GM19023 (cell line): Measurements from ENCODE around the gene LPCAT3.
A peak's percentile ranks its signal among the peaks of the same experiment; 100 is the strongest.
"Not testable (repeated sequence)": the region's sequence is repeated elsewhere in the genome, so short reads cannot be mapped to it uniquely, and the experiment has no call there.

ENCODE experiments used
- ATAC-seq: cut with Tn5 transposase; IDR thresholded peaks from one replicate; pipeline ENCODE4 v1.9.1; 2021; ENCODE audit warnings: mild to moderate bottlenecking, moderate library complexity; ENCODE audit not compliant: unreplicated experiment

Gene LPCAT3, protein sequence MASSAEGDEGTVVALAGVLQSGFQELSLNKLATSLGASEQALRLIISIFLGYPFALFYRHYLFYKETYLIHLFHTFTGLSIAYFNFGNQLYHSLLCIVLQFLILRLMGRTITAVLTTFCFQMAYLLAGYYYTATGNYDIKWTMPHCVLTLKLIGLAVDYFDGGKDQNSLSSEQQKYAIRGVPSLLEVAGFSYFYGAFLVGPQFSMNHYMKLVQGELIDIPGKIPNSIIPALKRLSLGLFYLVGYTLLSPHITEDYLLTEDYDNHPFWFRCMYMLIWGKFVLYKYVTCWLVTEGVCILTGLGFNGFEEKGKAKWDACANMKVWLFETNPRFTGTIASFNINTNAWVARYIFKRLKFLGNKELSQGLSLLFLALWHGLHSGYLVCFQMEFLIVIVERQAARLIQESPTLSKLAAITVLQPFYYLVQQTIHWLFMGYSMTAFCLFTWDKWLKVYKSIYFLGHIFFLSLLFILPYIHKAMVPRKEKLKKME

DNA sequence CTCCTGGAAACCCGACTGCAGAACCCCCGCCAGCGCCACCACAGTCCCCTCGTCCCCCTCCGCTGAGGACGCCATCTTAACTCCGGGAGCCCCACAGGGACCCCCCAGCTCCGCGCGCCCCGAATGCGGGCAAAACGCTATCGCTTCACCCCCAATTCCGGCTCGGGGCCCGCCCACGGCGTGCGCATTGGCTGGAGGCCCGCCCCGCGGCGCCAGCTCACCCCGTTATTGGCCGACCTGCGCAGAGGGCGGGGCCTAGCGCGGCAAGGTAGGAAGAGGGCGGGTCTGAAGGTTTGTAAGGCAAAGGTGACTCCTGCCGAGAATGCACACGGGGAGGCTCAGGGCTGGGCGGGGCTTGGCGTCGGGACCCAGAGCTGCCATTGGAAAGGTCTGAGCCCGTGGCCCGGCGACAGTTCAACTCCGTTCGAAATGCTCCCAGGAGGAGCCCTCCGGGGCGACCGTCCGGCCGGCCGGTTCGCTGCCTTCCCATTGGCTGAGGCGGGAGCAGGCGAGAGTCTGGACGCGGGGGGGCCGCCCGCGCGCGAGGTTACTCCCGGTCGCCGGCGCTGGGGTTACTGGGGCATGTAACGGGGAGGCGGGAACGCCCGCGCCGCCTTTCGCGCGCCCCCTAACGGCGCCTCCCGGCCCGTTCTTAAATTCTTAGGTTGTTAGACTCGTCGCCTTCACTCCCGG, at the start of gene LPCAT3:
LPCAT3 (minus strand) TSS at position 127 of the 693 bp plus-strand sequence; CDS start at position 75, 52 bp downstream.
- peak; percentile 95 for ATAC-seq

DNA sequence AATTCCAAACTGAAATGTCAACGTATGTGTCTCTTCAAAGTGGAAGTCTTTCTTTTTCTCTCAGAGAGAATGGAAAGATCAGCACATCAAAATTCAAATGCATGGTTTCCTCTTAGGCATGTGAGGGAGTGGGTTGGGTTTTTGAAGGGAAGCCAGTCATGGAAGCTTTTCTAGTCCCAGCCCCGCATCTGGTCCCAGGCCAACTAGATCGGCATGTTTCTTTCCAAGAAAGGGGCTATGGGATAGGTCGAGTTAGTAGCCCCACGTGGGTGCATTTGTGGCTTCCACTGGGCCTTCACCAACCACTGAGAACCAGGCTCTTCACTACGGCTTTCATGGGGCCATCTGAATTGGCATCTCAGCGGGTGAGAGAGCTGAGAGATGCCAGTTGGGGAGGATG, 48.8 kb upstream of the LPCAT3 start:
- no peak for ATAC-seq

DNA sequence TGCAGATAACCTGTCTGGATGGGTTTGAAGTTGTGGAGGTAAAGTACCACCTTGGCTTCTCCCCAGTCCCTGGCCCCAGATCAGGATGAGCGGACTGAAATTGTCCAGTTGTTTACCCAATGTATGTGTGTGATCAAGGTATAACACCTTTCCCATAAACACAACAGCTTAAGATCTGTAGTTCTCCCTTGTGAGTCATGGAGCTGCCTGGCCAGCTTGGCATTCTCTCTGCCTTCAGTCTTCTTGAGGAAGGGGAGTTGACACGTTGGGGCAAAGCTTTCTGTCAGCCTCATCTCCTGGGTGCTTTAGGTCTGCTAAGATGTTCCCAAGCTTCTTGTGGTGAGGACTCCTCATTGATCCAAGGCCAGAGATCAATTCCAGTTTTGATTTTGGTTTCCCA, 48.3 kb upstream of the LPCAT3 start:
- no peak for ATAC-seq

DNA sequence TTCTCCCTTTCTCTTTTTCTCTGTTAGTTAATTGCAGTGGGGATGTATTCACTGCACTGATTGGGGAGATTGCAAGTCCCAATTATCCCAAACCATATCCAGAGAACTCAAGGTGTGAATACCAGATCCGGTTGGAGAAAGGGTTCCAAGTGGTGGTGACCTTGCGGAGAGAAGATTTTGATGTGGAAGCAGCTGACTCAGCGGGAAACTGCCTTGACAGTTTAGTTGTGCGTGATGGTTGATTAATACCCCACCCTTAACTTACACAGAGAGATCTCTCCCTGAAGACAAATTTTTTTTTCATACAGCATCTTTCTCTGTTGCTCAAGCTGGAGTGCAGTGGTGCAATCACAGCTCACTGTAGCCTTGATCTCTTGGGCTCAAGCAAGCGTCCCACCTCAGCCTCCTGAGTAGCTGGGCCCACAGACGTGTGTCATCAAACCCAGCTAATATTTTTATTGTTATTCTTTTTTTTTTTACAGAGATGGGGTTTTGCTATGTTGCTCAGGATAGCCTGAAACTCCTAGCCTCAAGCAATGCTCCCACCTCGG, 46.9 kb upstream of the LPCAT3 start:
- ATAC-seq: no peak

DNA sequence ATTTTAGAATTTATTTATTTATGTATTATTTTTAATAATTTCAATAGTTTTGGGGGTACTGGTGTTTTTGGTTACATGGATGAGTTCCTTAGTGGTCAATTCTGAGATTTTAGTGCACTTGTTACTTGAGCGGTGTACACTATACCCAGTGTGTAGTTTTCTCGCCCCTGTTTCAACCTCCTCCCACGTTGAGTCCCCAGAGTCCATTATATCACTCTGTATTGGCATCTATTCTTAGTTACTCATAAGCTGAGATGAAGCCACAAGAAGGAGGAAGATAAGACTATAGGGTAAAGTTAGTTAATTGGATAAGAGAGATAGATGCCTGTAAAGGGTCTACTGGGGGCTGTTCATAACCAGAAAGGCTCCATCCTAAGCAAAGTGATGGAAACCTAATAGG, 46.2 kb upstream of the LPCAT3 start:
- no peak for ATAC-seq

DNA sequence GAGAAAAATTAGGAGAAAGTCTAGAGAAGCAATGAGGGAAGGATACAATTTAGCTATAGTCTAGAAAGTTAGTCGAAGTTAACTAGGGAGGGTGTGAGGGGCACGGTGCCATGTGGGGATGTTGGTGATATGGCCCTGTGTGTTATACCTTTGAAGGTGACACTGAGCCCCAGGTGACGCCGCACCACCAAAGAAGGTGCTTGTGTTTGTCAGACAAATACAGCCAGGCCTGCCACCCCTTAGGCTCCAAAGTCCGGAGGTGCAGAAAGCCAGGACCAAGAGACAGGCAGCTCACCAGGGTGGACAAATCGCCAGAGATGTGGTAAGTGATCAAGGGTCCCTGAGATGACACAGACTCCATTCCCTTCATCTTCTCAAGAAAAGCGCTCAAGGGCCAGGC, 43.3 kb upstream of the LPCAT3 start:
- ATAC-seq: no peak

DNA sequence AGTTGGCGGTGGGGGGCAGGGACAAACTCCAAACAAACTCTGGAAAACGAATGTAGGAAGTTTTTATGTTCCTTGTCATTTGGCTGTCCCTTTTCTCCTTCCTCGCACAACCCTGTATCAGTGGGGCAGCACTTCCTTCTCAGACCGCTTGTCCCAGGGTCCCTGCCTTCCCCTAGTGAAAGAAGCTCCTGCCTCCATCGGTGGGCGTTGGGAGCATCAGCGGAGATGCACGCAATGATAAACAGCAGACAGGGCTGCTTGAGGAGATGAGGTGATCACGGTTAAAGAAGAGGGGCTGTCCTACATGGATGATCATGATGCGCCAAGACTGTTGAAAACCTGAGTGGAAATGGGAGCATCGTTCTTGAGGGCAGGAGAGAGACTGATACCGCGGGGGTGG, 42.9 kb upstream of the LPCAT3 start:
- no peak for ATAC-seq

DNA sequence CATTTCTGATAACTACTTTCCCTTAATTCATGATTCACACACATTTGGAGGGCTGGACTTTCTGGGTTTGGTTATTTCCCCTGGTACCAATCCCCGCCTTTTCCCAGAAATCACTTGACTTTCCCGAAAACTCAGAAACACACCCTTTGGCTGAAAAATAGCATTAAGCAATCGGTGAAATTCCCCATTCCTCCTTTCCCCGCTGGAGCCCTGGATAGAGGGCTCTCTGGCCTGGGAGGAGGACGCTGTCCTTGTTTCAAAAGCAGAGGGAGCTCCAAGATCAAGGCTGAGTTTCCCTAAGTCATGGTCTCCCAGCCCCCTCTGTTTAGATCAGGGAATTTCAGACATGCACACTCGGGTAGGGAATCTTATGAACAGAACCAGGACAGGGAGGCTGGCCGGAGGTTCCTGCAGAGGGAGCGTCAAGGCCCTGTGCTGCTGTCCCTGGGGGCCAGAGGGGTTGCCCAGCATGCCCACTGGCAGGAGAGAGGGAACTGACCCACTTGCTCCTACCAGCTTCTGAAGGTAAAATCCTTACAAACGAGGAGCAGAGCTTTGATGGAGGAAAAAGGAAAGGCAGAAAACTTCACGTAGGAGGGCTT, 42.2 kb upstream of the LPCAT3 start, which contains the start of gene C1S:
C1S (plus strand) TSS at position 366 of the 602 bp plus-strand sequence. CDS start 1,195 bp downstream, outside the sequence.
- ATAC-seq: no peak

DNA sequence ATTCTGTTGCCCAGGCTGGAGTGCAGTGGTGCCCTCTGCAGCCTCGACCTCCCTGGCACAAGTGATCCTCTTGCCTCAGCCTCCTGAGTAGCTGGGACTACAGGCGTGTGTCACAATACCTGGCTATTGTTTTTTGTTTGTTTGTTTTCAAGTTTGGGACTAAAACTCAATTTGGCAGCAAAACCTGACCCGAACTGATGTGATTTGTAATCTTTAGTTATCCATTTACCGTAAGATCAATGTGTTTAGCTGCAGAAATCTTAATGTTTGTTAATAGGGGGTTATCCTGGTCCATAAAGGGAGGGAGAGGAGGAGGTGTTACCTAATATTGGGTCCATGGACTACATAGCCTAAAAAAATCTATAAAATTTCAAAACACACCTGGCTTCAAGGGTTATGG, 41.5 kb upstream of the LPCAT3 start:
- no peak for ATAC-seq

DNA sequence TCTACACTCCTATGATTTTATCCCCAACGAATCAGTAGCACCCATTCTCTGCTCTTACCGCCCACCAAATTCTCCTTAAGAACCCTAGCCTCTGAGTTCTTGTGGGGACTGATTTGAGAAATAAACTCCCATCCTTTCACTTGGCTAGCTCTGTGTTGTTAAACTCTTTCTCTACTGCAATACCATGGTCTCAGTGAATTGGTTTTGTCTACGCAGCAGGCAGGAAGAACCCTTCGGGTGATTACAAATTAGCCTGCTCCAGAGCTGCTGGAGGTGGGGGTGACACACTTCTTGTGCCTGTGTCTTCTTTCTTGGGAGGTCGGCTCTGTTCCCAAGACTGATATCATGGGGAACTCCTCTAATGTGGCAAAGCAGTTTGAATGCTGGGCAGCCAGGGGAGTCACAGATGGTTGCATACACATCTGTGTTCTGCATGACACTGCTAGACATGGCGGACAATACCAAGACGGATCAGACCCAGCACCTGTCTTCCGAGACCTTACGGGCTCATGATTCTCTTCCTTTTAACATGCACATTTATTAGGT, 40.6 kb upstream of the LPCAT3 start:
- no peak for ATAC-seq

DNA sequence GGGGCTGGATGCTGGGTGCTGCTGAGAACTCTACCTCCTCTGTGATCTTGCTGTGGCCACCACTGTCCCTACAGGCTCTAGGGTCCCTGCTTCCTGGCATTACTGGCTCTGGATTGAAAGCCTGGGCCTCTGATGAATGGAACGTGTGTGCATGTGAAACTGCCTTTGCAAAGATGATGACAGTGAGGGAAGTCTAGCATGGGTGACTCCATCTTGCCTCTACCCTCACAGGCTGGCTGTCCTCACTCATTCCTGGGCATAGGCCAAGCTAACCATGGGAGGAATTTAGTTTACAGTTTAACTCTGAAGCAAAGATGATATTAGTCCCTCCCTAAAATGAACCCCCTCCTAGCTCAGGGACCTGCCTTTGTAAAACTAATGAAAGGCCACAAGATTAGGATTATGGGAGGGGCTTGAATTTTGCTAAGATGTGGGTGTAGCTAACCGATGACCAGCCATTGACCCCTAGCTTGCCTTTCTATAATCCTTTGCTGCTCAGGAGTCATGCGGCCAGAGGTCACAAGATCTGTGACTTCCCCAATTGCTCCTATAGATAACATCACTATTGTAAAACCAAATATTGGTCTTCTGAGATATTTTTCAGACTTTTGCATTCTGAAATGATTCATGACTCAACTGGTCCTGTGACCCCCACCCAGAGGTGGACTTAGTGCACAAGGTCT, 40.0 kb upstream of the LPCAT3 start:
- ATAC-seq: no peak

DNA sequence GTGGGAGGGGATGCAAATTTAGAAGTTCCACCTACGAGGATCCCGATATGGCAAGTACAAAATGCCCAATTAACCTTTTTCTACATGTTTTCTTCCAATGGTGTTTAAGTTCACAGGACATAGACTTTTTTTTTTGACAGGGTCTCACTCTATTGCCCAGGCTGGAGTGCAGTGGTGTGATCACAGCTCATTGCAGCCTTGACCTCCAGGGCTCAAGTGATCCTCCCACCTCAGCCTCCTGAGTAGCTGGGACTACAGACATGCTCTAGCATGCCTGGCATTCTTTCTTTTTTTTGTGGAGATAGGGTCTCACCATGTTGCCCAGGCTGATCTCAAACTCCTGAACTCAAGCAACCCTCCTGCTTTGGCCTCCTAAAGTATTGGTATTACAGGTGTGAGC, 37.5 kb upstream of the LPCAT3 start:
- ATAC-seq: not testable (repeated sequence)

DNA sequence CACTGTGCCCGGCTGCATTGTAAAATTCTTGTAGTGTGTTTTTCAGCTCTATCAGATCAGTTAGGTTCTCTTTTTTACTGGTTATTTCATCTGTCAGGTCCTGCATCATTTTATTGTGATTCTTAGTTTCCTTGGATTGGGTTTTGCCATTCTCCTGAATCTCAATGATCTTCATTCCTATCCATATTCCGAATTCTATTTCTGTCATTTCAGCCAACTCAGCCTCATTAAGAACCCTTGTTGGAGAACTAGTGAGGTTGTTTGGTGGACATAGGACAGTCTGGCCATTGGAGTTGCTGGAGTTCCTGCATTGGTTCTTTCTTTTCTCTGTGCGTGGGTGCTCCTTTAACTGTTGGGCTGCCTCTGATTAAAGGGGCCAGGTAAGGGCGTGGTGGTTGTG, 36.6 kb upstream of the LPCAT3 start:
- ATAC-seq: no peak

DNA sequence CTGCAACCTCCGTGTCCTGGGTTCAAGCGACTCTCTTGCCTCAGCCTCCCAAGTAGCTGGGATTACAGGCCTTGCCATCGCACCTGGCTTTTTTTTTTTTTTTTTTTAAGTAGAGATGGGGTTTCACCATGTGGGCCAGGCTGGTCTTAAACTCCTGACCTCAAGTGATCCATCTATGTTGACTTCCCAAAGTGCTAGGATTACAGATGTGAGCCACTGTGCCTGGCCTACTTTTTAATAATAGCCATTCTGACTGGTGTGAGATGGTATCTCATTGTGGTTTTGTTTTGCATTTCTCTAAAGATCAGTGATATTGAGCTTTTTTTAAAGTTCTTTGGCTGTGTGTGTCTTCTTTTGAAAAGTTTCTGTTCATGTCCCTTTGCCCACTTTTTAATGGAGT, 31.7 kb upstream of the LPCAT3 start:
- ATAC-seq: not testable (repeated sequence)

DNA sequence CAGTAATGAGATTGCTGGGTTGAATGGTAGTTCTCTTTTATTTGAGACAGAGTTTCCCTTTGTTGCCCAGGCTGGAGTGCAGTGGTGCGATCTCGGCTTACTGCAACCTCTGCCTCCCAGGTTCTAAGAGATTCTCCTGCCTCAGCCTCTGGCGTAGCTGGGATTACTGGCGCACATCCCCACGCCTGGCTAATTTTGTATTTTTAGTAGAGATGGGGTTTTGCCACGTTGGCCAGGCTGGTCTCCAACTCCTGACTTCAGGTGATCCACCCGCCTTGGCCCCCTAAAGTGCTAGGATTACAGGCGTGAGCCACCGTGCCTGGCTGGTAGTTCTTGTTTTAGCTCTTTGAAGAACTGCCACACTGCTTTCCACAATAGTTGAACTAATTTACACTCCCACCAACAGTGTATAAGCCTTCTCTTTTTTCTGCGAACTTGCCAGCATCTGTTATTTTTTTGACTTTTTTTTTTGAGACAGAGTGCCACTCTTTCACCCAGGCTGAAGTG, 31.2 kb upstream of the LPCAT3 start:
- ATAC-seq: not testable (repeated sequence)

DNA sequence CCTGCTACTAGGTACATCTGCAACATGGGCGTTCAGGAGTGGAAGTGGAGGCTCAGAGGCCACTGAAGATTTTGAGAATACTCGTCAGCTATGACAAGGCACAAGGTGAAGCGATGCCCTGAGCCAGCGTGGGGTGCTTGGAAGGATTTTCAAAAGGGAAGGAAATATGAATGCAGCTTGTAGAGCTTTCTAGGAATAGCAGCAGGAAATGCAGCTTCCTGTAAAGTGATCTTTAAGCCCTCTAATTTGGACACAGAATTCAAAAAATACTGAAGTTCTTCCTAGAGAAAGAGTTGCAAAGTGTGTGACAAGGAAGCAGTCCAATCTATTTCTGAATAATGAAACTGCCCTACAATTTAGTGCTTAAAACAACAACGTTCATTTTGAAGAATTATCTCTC, 29.0 kb upstream of the LPCAT3 start:
- ATAC-seq: no peak

DNA sequence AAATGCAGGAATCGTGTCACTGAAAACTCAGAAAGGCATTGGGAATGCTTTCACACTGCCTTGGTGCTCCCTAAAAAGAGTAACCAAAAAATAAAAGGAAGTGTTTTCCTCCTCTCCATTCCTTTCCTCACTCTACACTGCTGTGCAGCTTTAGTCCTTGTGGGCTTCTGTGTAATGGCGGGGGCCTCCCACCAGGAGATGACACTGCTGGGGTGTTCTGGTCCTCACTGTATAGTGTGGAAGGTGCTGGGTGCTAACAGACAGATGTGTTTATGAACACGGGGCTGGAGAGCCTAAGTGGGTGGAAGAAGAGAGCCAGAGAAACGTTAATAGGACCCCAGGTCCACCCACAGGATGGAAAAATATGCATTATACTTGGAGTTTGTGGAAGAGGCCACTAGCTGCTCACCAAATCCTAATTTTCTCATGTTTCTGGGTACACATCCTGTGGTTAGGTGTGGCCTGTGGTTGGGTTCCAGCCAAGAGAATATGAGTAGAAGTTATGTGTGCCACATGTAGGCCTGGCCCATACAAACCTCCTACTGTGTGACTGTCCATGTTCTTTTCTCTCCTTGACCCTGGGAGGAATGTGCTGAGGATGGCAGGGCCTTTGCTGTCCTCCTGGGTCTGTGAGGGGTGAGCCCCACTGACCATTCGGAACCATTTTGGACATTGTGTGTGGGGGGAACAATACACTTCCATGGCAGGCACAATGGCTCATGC, 28.3 kb upstream of the LPCAT3 start:
- no peak for ATAC-seq

DNA sequence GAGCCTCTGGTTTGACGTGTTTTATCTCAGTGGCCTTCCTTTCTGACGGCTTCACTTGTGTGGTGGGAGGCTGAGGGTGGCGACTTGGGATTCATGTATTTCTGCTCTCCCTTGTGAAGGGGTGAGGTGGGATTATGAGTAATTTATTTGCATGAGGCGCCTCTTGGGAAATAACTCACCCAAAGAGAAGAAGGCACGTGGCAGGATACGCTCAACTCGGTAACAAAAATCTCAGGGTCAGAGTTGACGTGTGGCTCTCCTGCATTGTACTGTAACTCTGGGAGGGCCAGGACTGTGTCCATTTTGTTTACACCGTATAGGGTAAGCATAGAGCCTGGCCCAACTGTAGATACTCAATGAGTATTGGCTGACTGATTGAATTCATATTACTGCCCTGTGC, 27.6 kb upstream of the LPCAT3 start:
- no peak for ATAC-seq

DNA sequence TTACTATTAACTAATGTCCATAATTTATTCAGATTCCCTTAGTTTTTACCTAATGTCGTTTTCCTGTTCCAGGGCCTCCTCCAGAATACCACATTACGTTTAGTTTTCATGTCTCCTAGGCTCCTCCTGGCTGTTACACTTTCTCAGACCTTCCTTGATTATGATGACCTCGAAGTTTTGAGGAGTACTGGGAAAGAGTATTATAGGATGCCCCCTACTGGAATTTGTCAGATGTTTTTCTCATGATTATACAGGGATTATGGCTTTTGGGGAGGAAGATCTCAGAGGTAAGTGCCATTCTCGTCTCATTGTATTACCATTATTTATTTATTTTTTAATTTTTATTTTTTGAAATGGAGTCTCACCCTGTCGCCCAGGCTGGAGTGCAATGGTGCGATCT, 24.6 kb upstream of the LPCAT3 start:
- no peak for ATAC-seq

DNA sequence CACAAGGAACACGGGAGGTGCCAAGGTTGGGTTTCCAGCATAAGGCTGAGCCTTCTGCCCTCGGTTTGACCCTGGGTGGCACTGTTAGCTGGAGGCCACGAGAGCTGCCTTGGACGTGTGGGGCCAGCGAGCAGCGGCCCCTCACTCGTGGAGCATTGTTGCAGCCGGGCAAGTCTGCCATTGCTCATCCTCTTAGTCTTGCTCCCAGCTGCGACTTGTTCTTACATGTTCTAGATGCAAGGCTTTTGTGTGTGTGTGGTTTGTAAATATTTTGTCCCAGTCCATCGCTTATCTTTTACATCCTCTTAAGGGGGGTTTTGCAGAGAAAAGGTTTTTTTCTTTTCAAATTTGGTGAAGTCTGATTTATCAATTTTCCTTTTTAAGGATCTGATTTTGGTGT, 21.1 kb upstream of the LPCAT3 start:
- no peak for ATAC-seq
